HG03108 (cell line): ENCODE results near the gene RBMS3.

Experiments
- ATAC-seq: cut with Tn5 transposase; IDR thresholded peaks from one replicate; pipeline ENCODE4 v1.9.1; 2021; ENCODE audit warnings: moderate library complexity; ENCODE audit not compliant: unreplicated experiment

The RBMS3 gene

GRCh38 chr3:29275309-29275708, 5.6 kb upstream of the RBMS3 start:
- ATAC-seq = no peak

- no peak for ATAC-seq
Measured at GRCh38 chr3:29277249-29277648, 3.6 kb upstream of the RBMS3 start.

GRCh38 chr3:29279286-29279685, 1.6 kb upstream of the RBMS3 start:
- no peak for ATAC-seq

- ATAC-seq = no peak
Measured at GRCh38 chr3:29279806-29280205, 1.1 kb upstream of the RBMS3 start.

GRCh38 chr3:29281094-29281343, 148 bp downstream of the RBMS3 start:
- no peak for ATAC-seq

DNA sequence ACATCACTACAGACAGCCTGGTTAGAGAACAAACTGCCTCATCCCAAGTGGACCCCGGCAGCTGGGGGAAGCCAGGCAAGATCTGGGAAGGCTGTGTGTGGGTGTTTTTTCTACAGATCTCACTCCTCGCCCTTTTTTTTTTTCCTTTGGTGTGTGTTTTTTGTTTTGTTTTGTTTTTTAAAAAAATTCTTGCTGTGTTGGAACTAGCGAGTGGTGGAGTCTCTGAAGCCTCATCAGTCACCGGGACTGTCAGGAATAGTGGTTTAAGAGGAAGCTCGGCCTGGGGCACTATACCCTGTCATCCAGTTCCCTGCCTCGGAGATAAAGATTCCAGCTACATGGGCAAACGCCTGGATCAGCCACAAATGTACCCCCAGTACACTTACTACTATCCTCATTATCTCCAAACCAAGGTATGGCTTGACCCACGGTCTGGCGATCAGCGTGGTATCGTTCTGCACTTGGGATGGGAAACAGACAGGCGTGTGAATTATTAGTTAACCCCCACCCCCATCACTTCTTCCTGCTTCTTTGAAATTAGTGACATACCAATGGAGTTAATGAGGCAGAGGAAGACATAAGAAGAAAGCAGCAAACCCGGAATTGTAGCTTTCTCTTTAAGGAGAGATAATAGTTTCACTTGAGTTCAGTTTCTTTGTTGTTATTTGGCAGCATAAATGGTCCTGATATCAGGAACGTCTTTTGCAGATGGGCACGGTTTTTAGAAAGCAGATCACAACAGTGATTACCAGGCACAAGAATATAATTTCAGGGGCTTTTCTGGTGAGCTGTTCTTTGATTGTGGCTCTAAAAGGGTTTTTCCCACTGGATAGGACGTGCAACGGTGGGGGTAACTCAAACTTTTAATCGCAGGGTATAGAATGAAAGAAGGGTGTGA, 722 bp downstream of the RBMS3 start:
- peak; percentile 62 for ATAC-seq

GRCh38 chr3:29282427-29283230, 1.8 kb downstream of the RBMS3 start:
- no peak for ATAC-seq

DNA sequence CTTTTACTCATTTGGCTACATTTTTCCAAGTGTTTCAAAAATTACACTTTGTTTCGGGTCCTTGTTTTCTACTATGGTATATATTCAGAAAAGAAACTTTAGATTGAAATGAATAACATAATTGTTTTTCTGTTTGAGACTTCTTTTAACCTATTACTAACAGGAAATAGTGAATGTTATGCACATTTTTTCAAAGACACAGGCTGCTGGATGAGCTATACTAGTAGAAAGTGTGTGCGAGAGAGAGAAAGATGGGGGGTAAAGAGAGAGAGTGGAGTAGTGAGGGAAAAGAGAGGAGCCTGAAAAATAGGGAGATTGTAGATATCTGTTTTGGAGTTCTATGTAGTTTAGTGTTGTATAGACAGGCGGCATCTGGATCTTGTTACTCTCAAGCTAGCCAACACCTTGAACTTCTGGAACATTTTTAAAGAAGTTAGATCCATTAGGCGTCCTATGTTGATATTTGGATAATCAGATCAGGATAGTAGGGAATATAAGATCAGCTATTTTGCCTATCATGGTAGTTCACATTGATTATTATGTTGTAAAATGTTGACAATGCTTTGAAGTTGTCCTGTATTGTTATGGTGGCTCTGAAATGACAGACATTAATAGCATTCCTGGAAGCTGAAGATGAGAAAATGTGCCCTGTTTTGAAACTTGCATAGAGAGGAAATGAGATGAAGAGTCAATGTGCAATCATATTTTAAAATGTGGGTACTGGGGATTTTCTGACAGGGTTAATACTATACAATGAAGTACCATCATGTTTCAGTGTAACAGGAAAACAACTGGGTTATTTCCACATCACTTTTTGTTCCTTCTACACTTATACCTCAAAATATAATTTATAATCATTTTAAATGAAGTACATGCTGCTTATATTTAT, 2.6 kb downstream of the RBMS3 start:
- no peak for ATAC-seq

GRCh38 chr3:29284497-29284896, 3.6 kb downstream of the RBMS3 start:
- ATAC-seq = no peak

GRCh38 chr3:29285471-29286071, 4.7 kb downstream of the RBMS3 start:
- ATAC-seq = no peak

DNA sequence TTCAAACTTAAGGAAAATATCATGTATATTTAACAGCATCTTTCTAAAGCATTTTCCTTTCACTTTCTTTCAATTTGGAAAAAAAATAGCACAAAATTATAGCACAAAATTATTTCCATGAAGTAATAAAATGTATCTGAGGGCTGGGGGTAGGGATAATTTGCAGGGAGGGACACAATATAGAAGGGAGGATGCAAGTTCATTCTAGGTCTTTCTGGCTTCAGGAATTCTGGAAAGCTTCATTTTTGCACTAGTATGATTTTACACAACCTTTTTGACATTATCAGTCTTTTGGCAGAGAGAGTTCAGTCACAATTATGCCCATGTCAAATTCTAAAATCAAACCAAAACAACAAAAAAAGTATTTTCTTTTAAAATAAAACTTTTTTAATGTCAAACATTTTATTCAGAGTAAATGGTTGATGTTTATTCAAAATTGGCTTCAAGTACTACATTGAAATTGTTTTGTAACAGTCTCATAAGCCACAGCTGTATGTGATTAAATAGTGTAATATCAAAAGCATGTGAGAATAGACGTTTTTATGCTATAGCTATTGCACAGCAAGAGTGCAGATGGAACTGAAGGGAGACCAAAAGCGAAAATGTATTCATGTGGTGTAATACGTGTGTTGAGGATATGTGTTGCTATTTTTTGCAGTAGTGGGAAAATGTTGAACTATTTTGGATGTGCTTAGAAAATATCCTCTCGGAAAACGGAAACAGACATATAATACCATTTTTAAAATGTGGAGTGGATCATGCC, 5.8 kb downstream of the RBMS3 start:
- ATAC-seq = no peak

DNA sequence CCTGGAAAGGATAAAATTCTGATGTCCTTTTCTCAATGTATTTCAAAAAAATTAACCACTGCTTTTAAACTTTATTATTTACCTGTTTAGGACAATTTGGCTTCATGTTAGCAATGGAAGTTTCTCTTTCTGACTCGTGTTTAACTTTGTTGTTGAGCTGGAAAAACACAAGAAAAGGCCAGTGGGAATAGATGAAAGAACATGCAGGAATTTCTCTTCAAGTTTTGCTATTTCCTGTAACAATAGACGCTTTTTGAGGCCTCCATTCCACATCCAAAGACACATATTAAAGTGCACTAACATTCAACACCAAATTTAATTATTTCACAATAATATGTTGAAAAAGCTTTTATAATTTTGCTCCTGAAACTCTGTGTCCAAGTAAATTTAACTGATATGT, 9.7 kb downstream of the RBMS3 start:
- no peak for ATAC-seq

GRCh38 chr3:29291260-29291981, 10.6 kb downstream of the RBMS3 start:
- no peak for ATAC-seq

GRCh38 chr3:29291982-29292363, 11.1 kb downstream of the RBMS3 start:
- no peak for ATAC-seq

- ATAC-seq = no peak
Measured at GRCh38 chr3:29293421-29293820, 12.6 kb downstream of the RBMS3 start.

DNA sequence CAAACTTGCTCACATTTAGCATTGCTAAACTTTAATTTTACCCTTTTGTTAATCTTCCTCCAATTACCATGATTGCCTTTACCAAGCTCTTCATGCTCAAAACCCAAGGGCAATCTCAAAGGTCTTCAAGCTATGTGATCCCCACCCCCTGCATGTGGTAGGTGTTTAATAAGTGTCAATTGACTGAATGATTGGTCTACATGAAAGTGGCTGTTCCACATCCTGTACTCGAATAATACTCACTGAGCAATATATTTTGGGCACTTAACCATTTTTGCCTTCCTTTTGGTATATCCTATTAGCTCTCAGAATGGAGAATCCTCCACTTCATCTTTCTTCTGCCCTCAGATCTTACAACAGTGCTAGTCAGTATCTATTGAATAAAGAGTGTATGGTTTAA, 17.1 kb downstream of the RBMS3 start:
- no peak for ATAC-seq

DNA sequence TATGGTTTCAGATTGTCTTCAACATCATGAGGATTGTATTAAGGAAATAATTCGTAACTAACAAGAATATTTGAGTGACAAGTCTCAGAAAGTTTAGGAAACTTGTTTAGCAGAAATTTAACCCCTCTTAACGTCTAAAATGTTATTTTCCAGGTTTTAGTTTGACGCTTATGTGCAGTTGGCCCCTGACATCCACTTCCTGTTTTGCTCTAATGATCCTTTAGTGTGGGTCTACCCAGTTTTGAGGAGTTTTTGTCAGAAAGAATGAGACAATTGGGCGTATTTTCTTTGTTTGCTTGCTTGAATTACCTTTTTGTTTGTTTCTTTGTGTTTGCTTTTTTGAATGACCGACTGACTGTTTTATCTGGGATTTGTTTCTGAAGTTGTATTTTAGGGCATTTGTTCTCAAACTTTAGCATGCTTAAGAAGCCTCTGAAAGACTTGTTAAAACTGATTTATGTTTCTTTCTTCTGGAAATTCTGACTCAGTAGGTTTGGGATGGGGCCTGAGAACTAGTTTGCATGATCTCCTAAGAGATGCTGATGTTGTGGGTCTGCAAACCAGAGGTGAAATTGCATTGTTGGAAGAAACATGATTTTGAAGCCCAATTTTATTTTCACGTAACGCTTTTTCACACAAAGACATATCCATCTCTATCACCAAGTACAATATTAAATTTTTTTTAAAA, 20.6 kb downstream of the RBMS3 start:
- no peak for ATAC-seq

GRCh38 chr3:29302619-29303018, 21.7 kb downstream of the RBMS3 start:
- no peak for ATAC-seq

- ATAC-seq = no peak
Measured at GRCh38 chr3:29307295-29307694, 26.4 kb downstream of the RBMS3 start.
